ENCODE results near the gene MARCHF10. TPM values are rescaled to one million over a fixed set of nuclear protein-coding genes. Genes with fewer than 3 reads are reported as not detected.

MARCHF10 gene
- total RNA-seq, 3 donors from 2014 or later = 0.35 TPM; not detected in 2

DNA sequence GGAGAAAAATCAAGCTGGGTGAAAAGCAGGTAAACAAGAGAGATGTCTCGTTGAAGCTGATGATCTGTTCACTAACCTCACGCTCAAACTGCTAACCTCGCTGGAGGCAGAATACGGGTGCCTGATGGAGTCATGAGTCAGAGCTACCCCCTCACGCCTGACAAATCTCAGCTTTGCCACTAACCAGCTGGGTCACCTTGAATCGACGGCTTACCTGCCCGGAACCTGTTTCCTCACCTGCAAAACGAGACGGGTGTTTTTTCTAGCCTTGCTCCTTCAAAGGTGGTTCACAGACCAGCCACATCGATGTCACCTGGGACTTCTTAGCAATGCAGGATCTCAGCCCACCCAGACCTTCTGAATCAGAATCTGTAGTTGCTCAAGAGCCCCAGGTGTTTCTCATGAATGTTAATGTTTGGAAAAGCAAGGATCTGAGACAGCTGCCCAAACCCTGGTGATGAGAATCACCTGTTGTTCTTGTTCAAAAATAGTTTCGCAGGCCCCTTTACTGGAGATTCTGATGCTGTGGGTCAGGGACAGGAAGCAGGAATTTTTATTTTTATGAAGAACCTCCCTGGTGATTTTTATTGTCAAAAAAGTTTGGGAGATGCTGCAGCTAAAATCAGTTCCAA lies 56.9 kb downstream of the MARCHF10 start:
- intact Hi-C loops (cut with DNase I, micrococcal nuclease) = no loop called here
- Histone ChIP-seq H3K36me3 (ENCODE audit: low read depth) (no peaks in the 10 kb centered on the region), H3K9me3 (no peaks in the 10 kb centered on the region), H3K4me3 (no peak overlapping the region), H3K4me1 (ENCODE audit: low read depth) (no peaks in the 10 kb centered on the region)
- TF ChIP-seq, protein P1, sequence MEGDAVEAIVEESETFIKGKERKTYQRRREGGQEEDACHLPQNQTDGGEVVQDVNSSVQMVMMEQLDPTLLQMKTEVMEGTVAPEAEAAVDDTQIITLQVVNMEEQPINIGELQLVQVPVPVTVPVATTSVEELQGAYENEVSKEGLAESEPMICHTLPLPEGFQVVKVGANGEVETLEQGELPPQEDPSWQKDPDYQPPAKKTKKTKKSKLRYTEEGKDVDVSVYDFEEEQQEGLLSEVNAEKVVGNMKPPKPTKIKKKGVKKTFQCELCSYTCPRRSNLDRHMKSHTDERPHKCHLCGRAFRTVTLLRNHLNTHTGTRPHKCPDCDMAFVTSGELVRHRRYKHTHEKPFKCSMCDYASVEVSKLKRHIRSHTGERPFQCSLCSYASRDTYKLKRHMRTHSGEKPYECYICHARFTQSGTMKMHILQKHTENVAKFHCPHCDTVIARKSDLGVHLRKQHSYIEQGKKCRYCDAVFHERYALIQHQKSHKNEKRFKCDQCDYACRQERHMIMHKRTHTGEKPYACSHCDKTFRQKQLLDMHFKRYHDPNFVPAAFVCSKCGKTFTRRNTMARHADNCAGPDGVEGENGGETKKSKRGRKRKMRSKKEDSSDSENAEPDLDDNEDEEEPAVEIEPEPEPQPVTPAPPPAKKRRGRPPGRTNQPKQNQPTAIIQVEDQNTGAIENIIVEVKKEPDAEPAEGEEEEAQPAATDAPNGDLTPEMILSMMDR (IDR thresholded peaks at IDR 0.05) = no peak
- DNase-seq (no peak), ATAC-seq (no peak)

DNA sequence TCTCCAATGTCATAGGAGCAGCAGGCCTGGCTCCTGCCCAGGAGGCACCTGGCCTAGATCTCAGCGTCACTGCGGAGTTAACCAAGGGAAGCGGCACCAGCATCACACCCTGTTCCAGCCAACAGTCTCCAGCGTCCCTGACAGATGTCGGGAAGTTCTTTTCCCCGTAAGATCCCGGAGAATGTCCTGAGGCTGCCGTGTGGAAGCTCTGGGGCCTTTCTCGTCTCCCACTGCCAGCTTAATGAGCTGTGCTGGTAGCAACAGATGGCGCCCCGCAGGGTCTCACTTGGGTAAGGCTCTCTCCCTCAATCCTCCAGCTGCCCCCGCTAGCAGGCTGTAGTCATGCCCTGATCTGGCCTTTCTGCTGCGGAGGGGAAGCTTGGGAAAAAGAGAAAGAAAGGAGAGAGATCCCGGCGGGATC lies 57.5 kb downstream of the MARCHF10 start:
- Histone ChIP-seq H3K9me3 (no peaks in the 10 kb centered on the region), H3K36me3 (ENCODE audit: low read depth) (no peaks in the 10 kb centered on the region), H3K4me1 (ENCODE audit: low read depth) (no peaks in the 10 kb centered on the region), H3K4me3 (no peak overlapping the region)
- ATAC-seq = no peak
- intact Hi-C loops (cut with DNase I, micrococcal nuclease) = no loop called here
- DNase-seq = no peak
- TF ChIP-seq, protein P1 (IDR thresholded peaks at IDR 0.05) = no peak

DNA sequence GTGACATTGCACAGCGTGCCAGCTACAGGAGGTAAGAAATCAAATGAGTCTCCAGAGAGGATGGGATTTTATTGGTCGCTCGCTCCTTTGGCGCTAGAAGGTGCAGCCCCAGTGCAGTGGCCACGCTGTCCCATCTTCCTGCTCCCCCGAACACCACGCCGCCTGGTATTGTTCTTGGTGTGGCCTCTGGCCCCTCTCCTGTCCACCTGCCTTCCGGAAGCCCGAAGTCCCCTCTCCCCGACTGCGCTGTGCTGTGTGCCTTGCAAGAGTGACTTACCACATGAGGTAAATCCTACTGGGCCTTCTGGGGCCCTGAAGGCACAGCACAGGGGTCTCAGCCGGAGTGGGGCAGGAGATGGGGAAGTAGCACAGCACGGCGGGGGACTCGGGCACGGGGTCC lies 58.2 kb downstream of the MARCHF10 start:
- intact Hi-C loops (cut with DNase I, micrococcal nuclease) = no loop called here
- ATAC-seq = no peak
- H3K36me3 ChIP-seq (ENCODE audit: low read depth) = no peaks in the 10 kb centered on the region
- no peaks in the 10 kb centered on the region for H3K9me3 ChIP-seq
- H3K4me1 ChIP-seq (ENCODE audit: low read depth) = no peaks in the 10 kb centered on the region
- TF ChIP-seq, protein P1 (IDR thresholded peaks at IDR 0.05) = no peak
- no peak overlapping the region for H3K4me3 ChIP-seq
- DNase-seq = no peak

DNA sequence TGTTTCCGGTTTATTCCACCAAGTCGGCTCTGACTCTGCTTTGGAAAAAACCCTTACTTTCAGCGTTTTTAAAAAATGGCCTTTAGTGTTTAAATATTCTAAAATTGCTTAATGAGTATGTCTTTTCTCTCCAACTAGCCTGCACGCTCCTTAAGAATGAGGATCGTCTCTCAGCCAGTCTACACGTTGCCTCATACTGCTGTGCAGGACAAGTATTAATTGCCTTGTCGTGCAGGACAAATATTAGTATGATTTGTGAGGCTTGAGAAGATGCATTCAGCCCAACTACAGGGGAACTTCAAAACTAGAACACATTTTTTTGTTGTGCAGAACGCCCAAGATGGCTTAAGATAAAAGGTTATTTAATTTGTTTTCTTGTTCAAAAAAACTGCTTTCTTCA lies 61.2 kb downstream of the MARCHF10 start:
- no peak overlapping the region for H3K4me3 ChIP-seq
- TF ChIP-seq, protein P1 (IDR thresholded peaks at IDR 0.05) = no peak
- H3K36me3 ChIP-seq (ENCODE audit: low read depth) = no peaks in the 10 kb centered on the region
- H3K4me1 ChIP-seq (ENCODE audit: low read depth) = no peaks in the 10 kb centered on the region
- ATAC-seq = no peak
- intact Hi-C loops (cut with DNase I, micrococcal nuclease) = no loop called here
- H3K9me3 ChIP-seq = no peaks in the 10 kb centered on the region
- no peak for DNase-seq

DNA sequence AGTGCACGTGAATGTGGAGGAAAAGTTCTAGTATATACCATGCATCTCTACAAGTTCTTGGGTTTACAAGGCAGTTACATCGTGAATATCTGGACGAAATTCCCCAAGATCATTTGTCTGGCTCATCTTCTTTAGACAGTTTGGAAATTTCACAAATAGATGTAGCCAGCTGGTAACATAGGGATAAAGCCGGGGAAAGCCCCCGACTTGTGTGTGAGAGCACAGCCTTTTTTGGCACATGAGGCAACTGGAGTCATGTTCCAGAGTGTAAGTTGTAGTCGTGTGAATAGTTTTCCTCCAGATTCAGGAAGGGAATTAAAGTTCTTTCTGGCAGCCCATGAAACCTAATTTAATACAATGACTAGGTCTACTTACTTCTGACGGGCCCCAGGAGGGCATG lies 62.3 kb downstream of the MARCHF10 start:
- H3K4me1 ChIP-seq (ENCODE audit: low read depth) = no peaks in the 10 kb centered on the region
- DNase-seq = no peak
- TF ChIP-seq, protein P1 (IDR thresholded peaks at IDR 0.05) = no peak
- no peaks in the 10 kb centered on the region for H3K9me3 ChIP-seq
- no peak for ATAC-seq
- intact Hi-C loops (cut with DNase I, micrococcal nuclease) = no loop called here
- no peak overlapping the region for H3K4me3 ChIP-seq
- no peaks in the 10 kb centered on the region for H3K36me3 ChIP-seq (ENCODE audit: low read depth)

DNA sequence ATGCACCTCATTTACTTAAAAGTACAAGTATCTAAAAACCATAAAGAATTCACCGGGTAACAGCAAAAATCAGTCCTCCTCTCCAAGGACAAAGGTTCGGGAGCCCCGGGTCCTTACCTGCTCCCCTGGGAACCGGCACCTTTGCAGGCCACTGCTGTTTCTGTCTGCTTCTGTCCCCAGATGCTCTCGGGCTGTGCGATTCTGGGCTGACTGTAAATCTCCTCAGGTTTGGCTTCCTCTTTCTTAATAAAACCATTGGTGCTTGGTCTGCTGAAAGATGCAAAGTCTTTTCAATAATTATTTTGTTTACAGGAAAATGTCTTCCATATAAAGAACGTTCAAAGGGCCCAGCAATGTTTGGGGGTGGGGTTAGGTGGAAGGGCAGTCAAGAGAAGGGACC lies 63.9 kb downstream of the MARCHF10 start:
- no peaks in the 10 kb centered on the region for H3K4me1 ChIP-seq (ENCODE audit: low read depth)
- no peaks in the 10 kb centered on the region for H3K9me3 ChIP-seq
- intact Hi-C loops (cut with DNase I, micrococcal nuclease) = no loop called here
- H3K36me3 ChIP-seq (ENCODE audit: low read depth) = no peaks in the 10 kb centered on the region
- TF ChIP-seq, protein P1 (IDR thresholded peaks at IDR 0.05) = no peak
- no peak for ATAC-seq
- no peak for DNase-seq
- H3K4me3 ChIP-seq = no peak overlapping the region
